Stimulated activated CD4-positive, alpha-beta T cell treated with anti-CD3 and anti-CD28 coated beads, Interleukin-12 subunit alpha, Interleukin-12 subunit beta, amount 100 ng/mL, for 48 hours (primary cell): Measurements from ENCODE around the gene SLC25A29.
"Not testable (repeated sequence)": the region's sequence is repeated elsewhere in the genome, so short reads cannot be mapped to it uniquely, and the experiment has no call there.

Experiments used
- DNase-seq, 3 donors: peaks; one replicate each; pipeline ENCODE4 v3.0.0-alpha.2; 2020; ENCODE audit warnings: low read depth in 2 of 3, low spot score in 1 of 3

Gene SLC25A29

GRCh38 chr14:100312877-100313400 lies 6.7 kb upstream of the SLC25A29 start:
- no peak for DNase-seq

GRCh38 chr14:100312110-100312876 lies 6.0 kb upstream of the SLC25A29 start:
- not testable (repeated sequence) for DNase-seq

GRCh38 chr14:100309028-100309737 lies 2.9 kb upstream of the SLC25A29 start:
- DNase-seq, result no peak

- not testable (repeated sequence) for DNase-seq
These were observed 2.2 kb upstream of the SLC25A29 start for GRCh38 chr14:100308427-100308792.

GRCh38 chr14:100307766-100308426 lies 1.7 kb upstream of the SLC25A29 start:
- DNase-seq, result no peak

- DNase-seq, result no peak
These were observed 938 bp upstream of the SLC25A29 start for GRCh38 chr14:100306998-100307765.

- no peak for DNase-seq
These were observed 732 bp downstream of the SLC25A29 start for GRCh38 chr14:100305324-100306100.

- DNase-seq, result no peak
These were observed 1.4 kb downstream of the SLC25A29 start for GRCh38 chr14:100304825-100305323.

- DNase-seq, result no peak
These were observed 2.3 kb downstream of the SLC25A29 start for GRCh38 chr14:100303925-100304324.

- no peak for DNase-seq
These were observed 3.1 kb downstream of the SLC25A29 start for GRCh38 chr14:100303179-100303578.

GRCh38 chr14:100302616-100303015 lies 3.6 kb downstream of the SLC25A29 start:
- DNase-seq, result no peak

- DNase-seq, result no peak
These were observed 7.0 kb downstream of the SLC25A29 start for GRCh38 chr14:100299238-100299560.

- DNase-seq, result no peak
These were observed 7.5 kb downstream of the SLC25A29 start for GRCh38 chr14:100298551-100299237.

GRCh38 chr14:100297320-100298300 lies 8.6 kb downstream of the SLC25A29 start:
- no peak for DNase-seq

- DNase-seq, result not testable (repeated sequence)
These were observed 9.5 kb downstream of the SLC25A29 start for GRCh38 chr14:100296729-100297128.

GRCh38 chr14:100296106-100296651 lies 10.1 kb downstream of the SLC25A29 start:
- DNase-seq, result no peak

- DNase-seq, result no peak
These were observed 10.7 kb downstream of the SLC25A29 start for GRCh38 chr14:100295376-100296105.

- no peak for DNase-seq
These were observed 11.3 kb downstream of the SLC25A29 start for GRCh38 chr14:100294963-100295330.
